PC-9 (cell line): ENCODE results near the gene CHRNA4. TPM values are rescaled to one million over a fixed set of nuclear protein-coding genes. Genes with fewer than 3 reads are reported as not detected.

Experiments used
- BruUV-seq: library from RNA; stranded (reverse); fragments of 400-500 nt; replicated peaks from 2 replicates; lab custom pipeline; 2021; lab: Mats Ljungman, UMichigan
- CTCF ChIA-PET: fragments of 300-600 bp; sonication (Branson Sonifier 250); formaldehyde crosslinking; loops from one replicate; lab custom pipeline; 2022; ENCODE audit warnings: antibody characterized with exemption; lab: Charles Lee
- POLR2A ChIA-PET: fragments of 300-600 bp; sonication (Branson Sonifier 250); formaldehyde crosslinking; loops from one replicate; lab custom pipeline; 2022; ENCODE audit warnings: antibody characterized with exemption; ENCODE audit not compliant: unreplicated experiment; lab: Charles Lee
- DNase-seq, 2 experiments: peaks; one replicate each; pipeline versions ENCODE4 v3.0.0 to v3.0.0-alpha.2; 2015 to 2022; ENCODE audit warnings: mixed read lengths in 1 of 2
- H2AFZ ChIP-seq: fragments of 200-600 bp; sonication (generic); 2 replicates; pipeline ENCODE4 v1.8.1; 2017; ENCODE audit warnings: antibody characterized with exemption
- H3F3A ChIP-seq: fragments of 200-600 bp; sonication (generic); 2 replicates; pipeline ENCODE4 v1.8.1; 2017; ENCODE audit warnings: antibody characterized with exemption, mild to moderate bottlenecking, low read depth; ENCODE audit not compliant: insufficient read depth
- H3K27ac ChIP-seq: fragments of 200-600 bp; sonication (generic); 2 replicates; pipeline ENCODE4 v1.6.1; 2016; ENCODE audit warnings: mixed run types
- H3K27me3 ChIP-seq: fragments of 200-600 bp; sonication (generic); 2 replicates; pipeline ENCODE4 v1.6.1; 2016; ENCODE audit warnings: low read depth, mixed run types; ENCODE audit not compliant: insufficient read depth
- H3K36me3 ChIP-seq: fragments of 200-600 bp; sonication (generic); 2 replicates; pipeline ENCODE4 v1.6.1; 2016; ENCODE audit warnings: low read depth, mixed run types
- H3K4me1 ChIP-seq: fragments of 200-600 bp; sonication (generic); replicated peaks from 2 replicates; pipeline ENCODE4 v1.6.1; 2016; ENCODE audit warnings: mixed run types; ENCODE audit not compliant: insufficient read depth
- H3K4me2 ChIP-seq: fragments of 200-600 bp; sonication (generic); 2 replicates; pipeline ENCODE4 v1.6.1; 2017; ENCODE audit warnings: mixed run types
- H3K4me3 ChIP-seq: fragments of 200-600 bp; sonication (generic); 2 replicates; pipeline ENCODE4 v1.6.1; 2016; ENCODE audit warnings: mixed run types
- H3K79me2 ChIP-seq: fragments of 200-600 bp; sonication (generic); 2 replicates; pipeline ENCODE4 v1.6.1; 2017; ENCODE audit warnings: low read depth, mixed run types
- H3K9me2 ChIP-seq: fragments of 200-600 bp; sonication (generic); 2 replicates; pipeline ENCODE4 v1.8.1; 2017; ENCODE audit warnings: mild to moderate bottlenecking; ENCODE audit not compliant: insufficient read depth
- H3K9me3 ChIP-seq: fragments of 200-600 bp; sonication (generic); 2 replicates; pipeline ENCODE4 v1.8.1; 2016; ENCODE audit warnings: low read depth; ENCODE audit not compliant: insufficient read depth
- H4K20me1 ChIP-seq: fragments of 200-600 bp; sonication (generic); 2 replicates; pipeline ENCODE4 v1.8.1; 2017; ENCODE audit not compliant: insufficient read depth
- EZH2 ChIP-seq: fragments of 200-600 bp; sonication (generic); IDR thresholded peaks from 2 replicates; pipeline ENCODE4 v1.8.0; 2017; ENCODE audit warnings: antibody characterized with exemption, low read depth
- intact Hi-C: fragments of 100-400 bp; cut with micrococcal nuclease; formaldehyde crosslinking; loops from one replicate; pipeline ENCODE4 v1.10.0; 2022; ENCODE audit not compliant: unreplicated experiment
- total RNA-seq: library from RNA; stranded (reverse); gene quantifications from 2 replicates; pipeline ENCODE4 v1.2.3, GENCODE V29; 2021
- TF ChIP-seq, protein P1 (sequence below): fragments of 200-600 bp; sonication (generic); conservative IDR thresholded peaks from 2 replicates; pipeline ENCODE4 v1.6.1; 2017; ENCODE audit warnings: mixed run types, antibody characterized with exemption, mild to moderate bottlenecking, moderate library complexity

CHRNA4 gene
- total RNA-seq, 1 experiment from 2014 or later: not detected

- ChIA-PET POLR2A (interaction anchor here (0.6 kb wide), 1 partner anchor 148 kb away, joined by 4 read pairs; no protein-coding TSS in a partner anchor), CTCF (interaction anchor here (0.6 kb wide), 1 partner anchor 72 kb away, joined by 6 read pairs; no protein-coding TSS in a partner anchor)
- Histone ChIP-seq H3K27me3 (peaks cover 93% of the 10 kb centered on the region), H3K4me1 (no peaks in the 10 kb centered on the region), H3K4me3 (no peak overlapping the region), H3F3A (no peaks in the 10 kb centered on the region), H3K9me2 (no peaks in the 10 kb centered on the region), H3K79me2 (no peaks in the 10 kb centered on the region), H4K20me1 (0 out of 2 replicates have a peak, but pooled peaks cover 4% of the 10 kb centered on the region), H3K27ac (no peak overlapping the region), H3K36me3 (no peaks in the 10 kb centered on the region), H2AFZ (no peak overlapping the region), H3K9me3 (no peaks in the 10 kb centered on the region), H3K4me2 (no peak overlapping the region)
- intact Hi-C loops: no loop called here
- BruUV-seq: no TSS peak
- TF ChIP-seq, protein P1, sequence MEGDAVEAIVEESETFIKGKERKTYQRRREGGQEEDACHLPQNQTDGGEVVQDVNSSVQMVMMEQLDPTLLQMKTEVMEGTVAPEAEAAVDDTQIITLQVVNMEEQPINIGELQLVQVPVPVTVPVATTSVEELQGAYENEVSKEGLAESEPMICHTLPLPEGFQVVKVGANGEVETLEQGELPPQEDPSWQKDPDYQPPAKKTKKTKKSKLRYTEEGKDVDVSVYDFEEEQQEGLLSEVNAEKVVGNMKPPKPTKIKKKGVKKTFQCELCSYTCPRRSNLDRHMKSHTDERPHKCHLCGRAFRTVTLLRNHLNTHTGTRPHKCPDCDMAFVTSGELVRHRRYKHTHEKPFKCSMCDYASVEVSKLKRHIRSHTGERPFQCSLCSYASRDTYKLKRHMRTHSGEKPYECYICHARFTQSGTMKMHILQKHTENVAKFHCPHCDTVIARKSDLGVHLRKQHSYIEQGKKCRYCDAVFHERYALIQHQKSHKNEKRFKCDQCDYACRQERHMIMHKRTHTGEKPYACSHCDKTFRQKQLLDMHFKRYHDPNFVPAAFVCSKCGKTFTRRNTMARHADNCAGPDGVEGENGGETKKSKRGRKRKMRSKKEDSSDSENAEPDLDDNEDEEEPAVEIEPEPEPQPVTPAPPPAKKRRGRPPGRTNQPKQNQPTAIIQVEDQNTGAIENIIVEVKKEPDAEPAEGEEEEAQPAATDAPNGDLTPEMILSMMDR: no peak
- TF ChIP-seq EZH2: no peak
- DNase-seq: no peak
Measured at GRCh38 chr20:63317601-63318291, 43.4 kb downstream of the CHRNA4 start.

DNA sequence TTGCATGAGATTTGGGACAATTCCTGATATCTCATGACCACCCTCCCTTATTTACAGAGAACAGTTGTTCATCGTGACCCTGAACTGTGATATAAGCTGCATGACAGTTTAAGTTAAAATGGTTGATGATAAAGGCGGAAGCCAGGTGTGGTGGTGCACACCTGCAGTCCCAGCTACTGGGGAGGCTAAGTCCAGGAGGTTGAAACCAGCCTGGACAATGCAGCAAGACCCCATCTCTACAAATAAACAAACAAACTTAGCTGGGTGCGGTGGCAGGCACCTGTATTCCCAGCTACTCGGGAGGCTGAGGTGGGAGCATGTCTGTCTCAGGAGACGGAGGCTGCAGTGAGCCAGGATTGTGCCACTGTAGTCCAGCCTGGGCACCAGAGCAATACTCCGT lies 44.1 kb downstream of the CHRNA4 start:
- CTCF ChIA-PET: no interaction called here

GRCh38 chr20:63316502-63316921 lies 44.6 kb downstream of the CHRNA4 start:
- no peak overlapping the region for H3K4me2 ChIP-seq
- H3K27me3 ChIP-seq: peaks cover 93% of the 10 kb centered on the region
- no peaks in the 10 kb centered on the region for H3K9me2 ChIP-seq
- intact Hi-C loops: no loop called here
- 0 out of 2 replicates have a peak, but pooled peaks cover 4% of the 10 kb centered on the region for H4K20me1 ChIP-seq
- no peaks in the 10 kb centered on the region for H3K9me3 ChIP-seq
- no peaks in the 10 kb centered on the region for H3K4me1 ChIP-seq
- DNase-seq: no peak
- H2AFZ ChIP-seq: no peak overlapping the region
- TF ChIP-seq, protein P1: no peak
- no peak for TF ChIP-seq EZH2
- no peak overlapping the region for H3K4me3 ChIP-seq
- no peaks in the 10 kb centered on the region for H3K36me3 ChIP-seq
- CTCF ChIA-PET: no interaction called here
- BruUV-seq: no TSS peak
- H3K79me2 ChIP-seq: no peaks in the 10 kb centered on the region
- POLR2A ChIA-PET: no interaction called here
- no peak overlapping the region for H3K27ac ChIP-seq
- no peaks in the 10 kb centered on the region for H3F3A ChIP-seq

More for the DNA sequence above, 44.1 kb downstream of the CHRNA4 start:
- intact Hi-C loops: no loop called here
- Histone ChIP-seq H3K4me2 (no peak overlapping the region), H3K36me3 (no peaks in the 10 kb centered on the region), H3K4me1 (no peaks in the 10 kb centered on the region), H4K20me1 (0 out of 2 replicates have a peak, but pooled peaks cover 4% of the 10 kb centered on the region), H3K27ac (no peak overlapping the region), H2AFZ (no peak overlapping the region), H3K9me3 (no peaks in the 10 kb centered on the region), H3K27me3 (peaks cover 93% of the 10 kb centered on the region), H3K9me2 (no peaks in the 10 kb centered on the region), H3F3A (no peaks in the 10 kb centered on the region), H3K79me2 (no peaks in the 10 kb centered on the region), H3K4me3 (no peak overlapping the region)
- DNase-seq: no peak
- BruUV-seq: no TSS peak
- no peak for TF ChIP-seq EZH2
- TF ChIP-seq, protein P1: no peak
- POLR2A ChIA-PET: no interaction called here
